ENCODE measurements around the gene KANSL1. TPM values are rescaled to one million over a fixed set of nuclear protein-coding genes. Genes with fewer than 3 reads are reported as not detected.

Gene KANSL1
- total RNA-seq, 1 donor from 2014 or later: 100 TPM

DNA sequence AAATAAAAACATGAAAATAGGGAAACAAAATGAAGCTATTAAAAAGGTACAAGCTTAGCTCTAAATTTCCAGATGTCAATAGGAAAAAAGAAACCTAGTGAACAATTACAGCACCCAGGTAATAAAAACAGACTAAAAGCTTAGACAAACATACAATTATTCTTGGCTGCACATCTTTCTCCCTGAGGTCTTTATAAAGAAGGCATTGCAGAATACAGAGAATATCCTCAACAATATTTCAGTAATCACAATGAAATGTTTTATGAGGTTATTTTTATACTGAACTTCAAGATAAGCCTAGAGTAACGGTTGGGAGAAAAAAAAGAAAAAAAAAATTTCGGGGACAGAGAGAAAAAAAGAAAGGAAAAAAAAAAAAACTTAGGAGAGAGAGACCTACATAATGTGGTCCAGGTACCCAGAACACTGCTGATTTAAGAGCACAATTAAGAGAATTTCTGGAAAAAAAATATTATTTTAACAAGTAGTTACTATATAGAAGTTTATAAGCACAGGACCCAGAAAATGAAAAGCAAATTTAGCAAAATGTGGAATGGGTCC, 26.5 kb downstream of the KANSL1 start:
- DNase-seq: no peak

DNA sequence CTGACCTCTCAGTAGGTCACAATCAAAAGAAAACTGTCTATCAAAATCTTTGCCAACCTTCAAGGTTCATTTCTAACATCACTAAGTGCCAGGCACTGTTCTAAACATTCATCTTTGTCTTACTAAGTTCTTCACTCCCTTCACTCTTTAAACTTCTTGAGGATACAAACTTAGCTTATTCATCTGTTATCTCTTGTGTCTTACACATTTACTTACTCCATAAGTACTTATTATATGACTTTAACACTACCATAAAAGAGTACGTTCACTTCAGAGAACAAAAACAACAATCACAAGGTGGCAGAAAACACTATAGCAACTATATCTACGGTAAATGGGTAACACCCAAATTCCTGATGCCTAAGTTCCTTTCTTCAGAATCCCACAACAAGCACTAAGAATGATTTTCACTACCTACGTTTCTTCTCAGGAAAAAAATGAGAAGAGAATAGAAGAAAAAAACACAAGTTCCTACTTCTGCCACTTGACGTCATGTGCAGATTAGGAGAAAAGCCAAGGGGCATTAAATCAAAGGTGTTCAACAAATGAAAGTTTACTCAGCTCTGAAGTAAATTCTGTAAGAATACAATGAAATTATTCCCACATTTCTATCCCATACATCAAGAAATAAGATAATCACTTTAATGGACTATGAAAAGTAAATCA, 29.2 kb downstream of the KANSL1 start:
- DNase-seq: no peak

- no peak for DNase-seq
These were observed 29.9 kb downstream of the KANSL1 start for GRCh38 chr17:46163316-46163715.

GRCh38 chr17:46162866-46163265, 30.4 kb downstream of the KANSL1 start:
- DNase-seq: no peak

- no peak for DNase-seq
These were observed 33.1 kb downstream of the KANSL1 start for GRCh38 chr17:46160169-46160568.

DNA sequence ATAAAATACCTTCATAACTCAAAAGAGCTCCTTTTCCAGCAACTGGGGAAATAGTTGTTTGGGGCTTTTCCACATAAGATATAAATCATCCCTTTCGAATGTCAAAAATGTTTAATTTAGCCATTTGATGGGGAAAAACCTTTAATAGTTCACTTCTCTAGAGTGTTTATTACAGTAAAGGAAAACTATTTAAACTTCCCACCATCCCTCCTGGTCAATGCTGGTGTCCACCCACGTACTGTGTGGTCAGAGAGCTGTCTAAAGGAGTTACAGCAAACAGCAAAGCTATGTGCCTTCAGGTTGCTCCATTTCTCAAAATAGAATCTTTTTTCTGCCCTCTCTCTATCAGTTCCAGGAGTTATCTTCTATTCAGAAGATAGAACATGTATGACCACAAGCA, 33.5 kb downstream of the KANSL1 start:
- DNase-seq: no peak

- no peak for DNase-seq
These were observed 34.6 kb downstream of the KANSL1 start for GRCh38 chr17:46158323-46159296.

- DNase-seq: peak; percentile 64
These were observed 35.7 kb downstream of the KANSL1 start for GRCh38 chr17:46157443-46158062.

DNA sequence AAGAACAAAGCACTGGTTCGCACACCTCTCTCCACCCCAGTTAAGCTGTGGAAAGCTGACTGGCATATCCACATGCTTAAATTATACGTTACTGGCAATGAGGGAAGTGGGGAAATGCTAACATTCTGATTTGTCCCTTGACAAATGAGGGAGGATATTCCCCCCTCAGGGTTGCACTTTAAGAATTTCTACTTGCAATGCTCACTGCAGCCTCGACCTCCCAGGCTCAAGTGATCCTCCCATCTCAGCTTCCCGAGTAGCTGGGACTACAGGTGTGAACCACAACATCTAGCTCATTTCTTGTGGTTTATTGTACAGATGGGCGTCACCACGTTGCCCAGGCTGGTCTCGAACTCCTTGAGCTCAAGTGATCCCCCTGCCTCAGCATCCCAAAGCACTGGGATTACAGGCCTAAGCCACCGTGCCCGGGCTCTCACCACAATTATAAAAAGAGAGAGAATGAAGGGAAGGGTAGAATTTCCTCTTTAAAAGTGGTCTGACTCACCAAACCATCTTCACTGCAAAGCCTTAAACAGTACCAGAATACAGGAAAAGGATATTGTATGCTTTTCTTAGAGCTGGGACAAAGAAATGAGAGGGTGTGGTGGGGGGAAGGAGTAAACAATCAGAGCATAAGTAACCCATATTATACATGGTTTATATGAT, 38.9 kb downstream of the KANSL1 start:
- DNase-seq: no peak

GRCh38 chr17:46152423-46152822, 40.8 kb downstream of the KANSL1 start:
- no peak for DNase-seq

GRCh38 chr17:46151762-46152161, 41.5 kb downstream of the KANSL1 start:
- no peak for DNase-seq

GRCh38 chr17:46150216-46150963, 42.8 kb downstream of the KANSL1 start:
- DNase-seq: no peak

GRCh38 chr17:46148247-46148646, 45.0 kb downstream of the KANSL1 start:
- no peak for DNase-seq

GRCh38 chr17:46147296-46147695, 45.9 kb downstream of the KANSL1 start:
- DNase-seq: no peak

DNA sequence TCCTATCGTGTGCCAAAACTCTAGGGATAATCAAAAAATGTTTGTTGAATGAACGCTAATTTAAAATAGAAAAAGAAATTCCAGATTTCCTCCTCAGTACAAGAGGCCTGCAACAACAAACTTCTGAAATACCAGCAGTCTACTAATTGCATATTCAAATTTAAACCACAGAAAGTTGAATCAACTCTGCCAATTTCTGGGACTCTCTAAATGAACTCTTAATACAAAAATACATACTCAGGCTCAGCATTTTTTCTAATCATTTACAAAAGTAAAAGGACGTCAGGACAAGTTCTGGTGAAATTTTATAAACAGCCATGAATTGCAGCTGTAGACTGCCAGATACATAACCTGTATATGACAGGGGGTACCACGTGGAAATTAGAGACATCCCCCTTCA, 49.0 kb downstream of the KANSL1 start:
- no peak for DNase-seq

- DNase-seq: no peak
These were observed 49.4 kb downstream of the KANSL1 start for GRCh38 chr17:46143827-46144236.

- DNase-seq: no peak
These were observed 51.6 kb downstream of the KANSL1 start for GRCh38 chr17:46141645-46142044.

DNA sequence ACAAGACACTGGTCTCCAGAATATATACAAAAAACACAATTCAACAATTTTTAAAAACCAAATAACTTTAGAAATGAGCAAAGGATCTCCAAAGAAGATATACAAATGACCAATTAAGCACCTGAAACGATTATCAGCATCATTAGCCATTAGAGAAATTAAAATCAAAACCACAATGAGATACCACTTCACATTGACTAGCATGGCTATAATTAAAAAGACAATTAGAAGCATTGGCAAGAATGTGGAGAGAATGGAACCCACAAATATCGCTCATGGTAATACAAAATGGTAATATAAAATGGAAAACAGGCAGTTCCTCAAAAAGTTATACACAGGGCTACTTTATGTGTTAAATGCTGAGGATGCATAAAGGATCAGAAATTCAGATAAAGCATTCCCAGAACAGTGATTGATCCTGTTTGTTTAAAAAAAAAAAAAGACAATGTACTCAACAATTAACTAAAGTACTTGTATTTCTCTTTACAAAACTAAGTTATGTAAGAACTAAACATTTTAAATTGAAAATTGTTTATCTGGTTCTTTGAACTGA, 52.5 kb downstream of the KANSL1 start:
- DNase-seq: no peak

DNA sequence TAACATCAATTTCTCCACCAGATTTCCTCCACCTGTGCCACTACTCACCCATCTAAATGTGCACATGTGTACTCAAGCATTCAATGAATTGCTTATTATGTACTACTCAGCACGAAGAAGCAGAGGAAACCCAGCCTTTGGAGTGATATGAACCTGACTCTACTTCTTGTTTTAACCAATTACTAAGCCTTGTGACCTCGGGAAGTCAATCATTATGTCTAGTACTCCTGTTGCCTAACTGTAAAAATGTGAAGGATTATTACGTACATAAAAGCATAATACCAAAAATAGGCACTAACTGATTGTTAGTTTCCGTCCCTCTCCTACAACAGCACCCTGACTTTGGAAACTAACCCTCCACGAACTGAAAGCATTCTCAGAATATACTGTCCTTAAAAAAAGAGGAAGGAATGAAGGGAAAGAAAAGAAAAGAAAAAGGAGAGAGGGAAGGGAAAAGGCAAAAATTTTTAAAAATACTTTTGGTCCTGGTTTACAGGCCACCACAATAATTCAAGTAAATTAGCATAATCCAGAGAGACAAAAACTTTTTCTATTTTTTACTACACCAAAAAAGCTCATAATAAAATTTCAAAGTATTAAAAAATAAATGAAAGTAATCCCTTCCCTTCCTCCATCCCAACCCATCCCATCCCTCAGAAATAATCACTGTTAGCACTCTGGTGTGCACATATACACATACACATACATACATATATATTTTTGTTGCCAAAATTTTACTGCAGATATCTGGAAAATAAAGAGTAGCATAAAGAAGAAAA, 53.6 kb downstream of the KANSL1 start:
- no peak for DNase-seq

GRCh38 chr17:46138473-46138872, 54.8 kb downstream of the KANSL1 start:
- DNase-seq: no peak
